ENCODE data around the gene NCDN.
"Not testable (repeated sequence)": the region's sequence is repeated elsewhere in the genome, so short reads cannot be mapped to it uniquely, and the experiment has no call there.

Gene NCDN

GRCh38 chr1:35575416-35575958 lies 17.9 kb downstream of the NCDN start:
- Histone ChIP-seq H4K20me1 (peaks cover 0 to 46% (median 6%) of the 10 kb centered on the region in 11 experiments; a peak in 10 of 22 replicates), H3K27me3 (peaks cover 38 to 67% (median 44%) of the 10 kb centered on the region in 11 experiments), H3K9ac (peak overlapping the region in 10 of 11 experiments; percentile 82 to 90 (median 86); a peak in 19 of 22 replicates), H3K9me3 (replicated peaks in 1 of 11) (peaks cover 0 to 11% (median 0%) of the 10 kb centered on the region in 11 experiments; a peak in 6 of 22 replicates), H3K27ac (peak overlapping the region in 9 of 11 experiments; percentile 90 to 98 (median 94); a peak in 19 of 22 replicates), H3K4me2 (peak overlapping the region; percentile 89 to 100 (median 97)), H3K36me3 (peaks cover 0 to 15% (median 6%) of the 10 kb centered on the region in 11 experiments; a peak in 6 of 22 replicates), H3K4me1 (peaks cover 71 to 93% (median 86%) of the 10 kb centered on the region in 10 experiments), H3K4me3 (peak overlapping the region in 8 of 10 experiments; percentile 58 to 78 (median 66); a peak in 9 of 20 replicates)
- no peak for TF ChIP-seq Cebpa-rat (IDR thresholded peaks at IDR 0.05)

- Histone ChIP-seq H3K9me3 (replicated peaks in 1 of 11) (peaks cover 0 to 11% (median 0%) of the 10 kb centered on the region in 11 experiments; a peak in 6 of 22 replicates), H3K4me1 (peaks cover 66 to 93% (median 84%) of the 10 kb centered on the region in 10 experiments), H3K27ac (peak overlapping the region; percentile 85 to 98 (median 94); a peak in 21 of 22 replicates), H3K4me3 (peak overlapping the region; percentile 47 to 78 (median 63)), H4K20me1 (peaks cover 0 to 40% (median 6%) of the 10 kb centered on the region in 11 experiments; a peak in 10 of 22 replicates), H3K27me3 (peaks cover 36 to 60% (median 38%) of the 10 kb centered on the region in 11 experiments), H3K4me2 (peak overlapping the region; percentile 89 to 100 (median 97)), H3K36me3 (peaks cover 0 to 15% (median 6%) of the 10 kb centered on the region in 11 experiments; a peak in 6 of 22 replicates), H3K9ac (peak overlapping the region; percentile 82 to 90 (median 86))
- TF ChIP-seq Cebpa-rat (IDR thresholded peaks at IDR 0.05): peak in 1 of 11 experiments; percentile 22; a peak in 1 of 22 replicates
Measured at GRCh38 chr1:35576061-35576765, 18.6 kb downstream of the NCDN start.

GRCh38 chr1:35576766-35577070 lies 19.1 kb downstream of the NCDN start:
- peak overlapping the region; percentile 89 to 100 (median 97) for H3K4me2 ChIP-seq

GRCh38 chr1:35577071-35577998 lies 19.7 kb downstream of the NCDN start:
- H3K9ac ChIP-seq: peak overlapping the region; percentile 82 to 90 (median 86)
- peak in 8 of 11 experiments; percentile 50 to 95 (median 80); a peak in 14 of 22 replicates for TF ChIP-seq Cebpa-rat (IDR thresholded peaks at IDR 0.05)
- H4K20me1 ChIP-seq: peaks cover 0 to 28% (median 0%) of the 10 kb centered on the region in 11 experiments; a peak in 7 of 22 replicates
- H3K9me3 ChIP-seq (replicated peaks in 1 of 11): peaks cover 0 to 11% (median 0%) of the 10 kb centered on the region in 11 experiments; a peak in 6 of 22 replicates
- peaks cover 25 to 48% (median 27%) of the 10 kb centered on the region in 11 experiments for H3K27me3 ChIP-seq
- H3K4me1 ChIP-seq: peaks cover 59 to 89% (median 86%) of the 10 kb centered on the region in 10 experiments
- peaks cover 0 to 15% (median 6%) of the 10 kb centered on the region in 11 experiments; a peak in 6 of 22 replicates for H3K36me3 ChIP-seq
- H3K27ac ChIP-seq: peak overlapping the region; percentile 85 to 98 (median 94)
- peak overlapping the region; percentile 89 to 100 (median 97) for H3K4me2 ChIP-seq
- peak overlapping the region; percentile 47 to 78 (median 63) for H3K4me3 ChIP-seq

More at GRCh38 chr1:35576766-35577070, 19.1 kb downstream of the NCDN start:
- peaks cover 61 to 92% (median 84%) of the 10 kb centered on the region in 10 experiments for H3K4me1 ChIP-seq
- H3K4me3 ChIP-seq: peak overlapping the region; percentile 47 to 78 (median 63)
- H4K20me1 ChIP-seq: peaks cover 0 to 35% (median 2%) of the 10 kb centered on the region in 11 experiments; a peak in 9 of 22 replicates
- H3K36me3 ChIP-seq: peaks cover 0 to 15% (median 6%) of the 10 kb centered on the region in 11 experiments; a peak in 6 of 22 replicates
- H3K9ac ChIP-seq: peak overlapping the region; percentile 82 to 90 (median 86)
- peak overlapping the region; percentile 85 to 98 (median 94) for H3K27ac ChIP-seq
- H3K27me3 ChIP-seq: peaks cover 31 to 54% (median 33%) of the 10 kb centered on the region in 11 experiments
- H3K9me3 ChIP-seq (replicated peaks in 1 of 11): peaks cover 0 to 11% (median 0%) of the 10 kb centered on the region in 11 experiments; a peak in 6 of 22 replicates

GRCh38 chr1:35580949-35581388 lies 23.4 kb downstream of the NCDN start:
- peaks cover 0 to 13% (median 0%) of the 10 kb centered on the region in 11 experiments; a peak in 7 of 22 replicates for H3K27me3 ChIP-seq
- peak overlapping the region in 2 of 11 experiments; percentile 25; a peak in 1 of 22 replicates for H3K27ac ChIP-seq
- H3K9me3 ChIP-seq (replicated peaks in 1 of 11): no peaks in the 10 kb centered on the region
- peaks cover 39 to 57% (median 52%) of the 10 kb centered on the region in 10 experiments for H3K4me1 ChIP-seq
- H3K4me2 ChIP-seq: peak overlapping the region in 9 of 11 experiments; percentile 28 to 100 (median 97); a peak in 16 of 22 replicates
- TF ChIP-seq Cebpa-rat (IDR thresholded peaks at IDR 0.05): no peak
- no peak overlapping the region for H3K4me3 ChIP-seq
- H3K36me3 ChIP-seq: peaks cover 0 to 25% (median 0%) of the 10 kb centered on the region in 11 experiments; a peak in 6 of 22 replicates
- H3K9ac ChIP-seq: no peak overlapping the region
- peaks cover 0 to 7% (median 0%) of the 10 kb centered on the region in 11 experiments; a peak in 1 of 22 replicates for H4K20me1 ChIP-seq

GRCh38 chr1:35581621-35582020 lies 24.0 kb downstream of the NCDN start:
- Histone ChIP-seq H3K4me1 (peaks cover 33 to 51% (median 45%) of the 10 kb centered on the region in 10 experiments), H3K36me3 (peaks cover 0 to 28% (median 0%) of the 10 kb centered on the region in 11 experiments; a peak in 7 of 22 replicates), H4K20me1 (peaks cover 0 to 13% (median 0%) of the 10 kb centered on the region in 11 experiments; a peak in 3 of 22 replicates), H3K27ac (peak overlapping the region in 1 of 11 experiments; percentile 25; a peak in 1 of 22 replicates), H3K4me2 (peak overlapping the region in 6 of 11 experiments; percentile 57 to 98 (median 97); a peak in 9 of 22 replicates)
- H3K9ac ChIP-seq; H3K27me3 ChIP-seq; H3K4me3 ChIP-seq; H3K9me3 ChIP-seq (replicated peaks in 1 of 11): not testable (repeated sequence)

- no peak for TF ChIP-seq Cebpa-rat (IDR thresholded peaks at IDR 0.05)
Measured at GRCh38 chr1:35585281-35585680, 27.7 kb downstream of the NCDN start.

GRCh38 chr1:35585805-35586204 lies 28.2 kb downstream of the NCDN start:
- not testable (repeated sequence) for H3K4me2 ChIP-seq

More at GRCh38 chr1:35585281-35585680, 27.7 kb downstream of the NCDN start:
- H3K27ac ChIP-seq: no peak overlapping the region
- H3K36me3 ChIP-seq: peaks cover 0 to 57% (median 4%) of the 10 kb centered on the region in 11 experiments; a peak in 12 of 22 replicates
- H3K4me2 ChIP-seq: no peak overlapping the region
- no peaks in the 10 kb centered on the region for H3K27me3 ChIP-seq
- no peak overlapping the region for H3K9ac ChIP-seq
- peaks cover 0 to 24% (median 0%) of the 10 kb centered on the region in 11 experiments; a peak in 5 of 22 replicates for H4K20me1 ChIP-seq
- H3K4me1 ChIP-seq: peaks cover 0 to 17% (median 13%) of the 10 kb centered on the region in 10 experiments; a peak in 18 of 20 replicates
- no peak overlapping the region for H3K4me3 ChIP-seq
- H3K9me3 ChIP-seq (replicated peaks in 1 of 11): no peaks in the 10 kb centered on the region

More at GRCh38 chr1:35585805-35586204, 28.2 kb downstream of the NCDN start:
- not testable (repeated sequence) for H3K27ac ChIP-seq; H3K27me3 ChIP-seq; H3K4me3 ChIP-seq; H3K9me3 ChIP-seq (replicated peaks in 1 of 11); H3K9ac ChIP-seq
- Histone ChIP-seq H3K36me3 (peaks cover 0 to 63% (median 9%) of the 10 kb centered on the region in 11 experiments; a peak in 14 of 22 replicates), H4K20me1 (peaks cover 0 to 28% (median 0%) of the 10 kb centered on the region in 11 experiments; a peak in 5 of 22 replicates), H3K4me1 (peaks cover 0 to 12% (median 8%) of the 10 kb centered on the region in 10 experiments; a peak in 16 of 20 replicates)
